ENCODE measurements around the gene OR5D18.
"Not testable (repeated sequence)": the region's sequence is repeated elsewhere in the genome, so short reads cannot be mapped to it uniquely, and the experiment has no call there.

OR5D18 gene

DNA sequence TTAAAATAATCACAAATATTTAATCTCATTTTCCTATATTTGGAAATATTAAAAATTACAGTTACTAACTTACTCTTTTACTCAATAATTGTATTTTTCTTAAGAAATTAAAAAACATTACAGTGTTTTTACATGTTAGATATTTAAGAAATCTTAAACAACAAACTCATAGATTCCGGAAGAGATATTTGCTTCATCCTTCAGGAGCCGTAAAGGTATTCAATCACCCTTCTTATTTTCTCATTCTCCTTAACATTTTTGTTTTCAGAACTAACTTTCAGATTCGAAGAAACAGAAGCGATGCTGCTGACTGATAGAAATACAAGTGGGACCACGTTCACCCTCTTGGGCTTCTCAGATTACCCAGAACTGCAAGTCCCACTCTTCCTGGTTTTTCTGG lies at the start of gene OR5D18:
Gene OR5D18, plus strand, starts transcription at position 301 of the 400 bp plus-strand sequence. Its CDS starts 0 bp downstream, at position 301.
- DNase-seq = no peak

DNA sequence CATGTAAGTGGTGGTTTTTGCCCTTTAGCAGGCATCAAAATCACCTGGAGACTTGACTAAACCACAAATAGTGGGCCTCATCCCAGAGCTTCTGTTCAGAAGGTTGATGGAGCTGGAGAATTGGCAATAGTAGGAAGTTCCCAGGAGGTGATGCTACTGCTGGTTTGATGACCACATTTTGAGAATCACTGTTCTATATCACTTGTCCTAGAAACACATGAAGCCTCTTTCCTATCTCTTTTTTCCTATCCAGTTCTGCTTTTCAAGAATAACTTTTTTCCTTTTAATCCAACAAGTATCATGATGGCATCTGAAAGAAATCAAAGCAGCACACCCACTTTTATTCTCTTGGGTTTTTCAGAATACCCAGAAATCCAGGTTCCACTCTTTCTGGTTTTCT lies 46.3 kb upstream of the OR5D18 start, which contains the start of gene OR5D13:
Gene OR5D13, plus strand, starts transcription at position 301 of the 400 bp plus-strand sequence. Its CDS starts 0 bp downstream, at position 301.
- DNase-seq = no peak

DNA sequence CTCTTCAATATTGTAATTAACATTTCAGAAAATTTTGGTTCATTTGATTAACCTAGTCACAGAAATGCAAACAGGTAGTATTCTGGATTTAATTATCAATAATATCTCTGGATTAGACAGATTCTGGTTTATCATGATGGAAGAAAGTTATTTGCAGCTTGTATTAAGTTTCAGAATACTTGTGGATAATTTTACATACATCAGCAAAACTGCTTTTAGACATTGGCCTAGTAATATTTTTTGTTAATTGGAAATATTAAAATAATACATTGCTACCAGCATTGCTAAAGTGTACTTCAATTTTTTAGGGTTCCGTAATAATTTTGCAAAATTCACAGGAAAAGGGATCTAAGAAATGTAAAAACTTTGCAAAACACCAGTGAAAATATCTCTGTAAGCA lies 27.8 kb upstream of the OR5D18 start:
- no peak for DNase-seq

DNA sequence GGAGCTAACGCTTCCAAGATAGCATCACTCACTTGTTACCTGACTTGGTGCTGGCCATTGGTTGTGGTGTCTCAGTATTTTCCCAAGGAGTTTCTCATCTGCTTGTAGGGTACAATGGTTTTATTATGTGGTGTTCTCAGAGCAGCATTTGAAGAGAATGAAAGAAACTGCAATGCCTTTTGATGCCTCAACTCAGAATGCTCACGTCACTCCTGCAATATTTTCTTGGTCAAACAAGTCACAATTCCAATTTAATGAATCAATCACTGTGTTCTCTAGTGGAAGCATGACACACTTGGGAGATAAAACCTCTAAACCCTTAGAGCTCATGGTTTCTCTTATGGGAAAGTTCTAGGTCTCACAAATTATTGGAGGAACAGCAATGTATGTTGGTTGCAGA lies 26.1 kb upstream of the OR5D18 start:
- DNase-seq = no peak

DNA sequence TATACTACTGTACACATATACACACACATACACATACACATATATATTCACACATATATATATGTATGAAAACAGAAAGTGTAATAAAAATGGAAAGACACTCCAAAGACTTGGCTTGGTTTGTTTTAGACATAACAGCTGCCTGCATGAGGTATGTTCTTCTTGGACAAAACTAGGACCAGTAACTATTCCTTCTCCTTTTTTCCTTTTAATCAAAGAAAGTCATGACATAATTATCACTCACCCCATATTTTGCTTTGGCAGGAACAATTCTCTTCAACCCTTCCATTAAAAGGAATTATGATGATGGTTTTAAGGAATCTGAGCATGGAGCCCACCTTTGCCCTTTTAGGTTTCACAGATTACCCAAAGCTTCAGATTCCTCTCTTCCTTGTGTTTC lies 24.2 kb upstream of the OR5D18 start, which contains the start of gene OR5D14:
Gene OR5D14, plus strand, starts transcription at position 301 of the 400 bp plus-strand sequence. Its CDS starts 0 bp downstream, at position 301.
- DNase-seq = no peak

DNA sequence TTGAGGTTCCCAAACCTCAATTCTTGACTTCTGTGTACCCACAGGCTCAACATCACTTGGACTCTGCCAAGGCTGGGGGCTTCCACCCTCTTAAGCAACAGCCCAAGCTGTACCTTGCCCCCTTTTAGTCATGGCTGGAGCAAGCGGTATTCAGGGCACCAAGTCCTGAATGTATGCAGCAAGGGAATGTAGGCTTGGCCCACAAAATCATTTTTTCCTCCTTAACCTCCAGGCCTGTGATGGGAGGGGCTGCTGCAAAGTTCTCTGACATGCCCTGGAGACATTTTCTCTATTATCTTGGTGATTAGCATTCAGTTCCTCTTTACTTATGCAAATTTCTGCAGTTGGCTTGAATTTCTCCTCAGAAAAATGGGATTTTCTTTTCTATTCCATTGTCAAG lies 13.2 kb upstream of the OR5D18 start:
- no peak for DNase-seq

DNA sequence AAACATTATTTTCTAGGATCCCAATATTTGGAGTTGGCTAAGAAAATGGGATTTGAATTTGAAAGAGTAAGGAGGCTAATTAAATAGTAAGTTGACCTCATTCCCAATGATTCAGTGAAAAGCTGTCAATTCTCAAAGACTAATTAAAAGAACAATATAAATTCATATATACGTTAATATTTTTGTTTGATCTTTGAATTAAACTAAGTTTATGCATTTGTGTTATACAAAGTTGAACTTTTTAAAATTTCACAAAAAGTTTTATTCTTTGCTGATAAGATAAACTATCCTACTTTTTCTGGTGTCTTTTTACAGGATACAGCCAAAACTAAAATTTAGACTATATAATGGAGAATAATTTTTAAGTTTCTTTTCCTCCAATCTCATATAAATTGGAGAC lies 8.4 kb upstream of the OR5D18 start, which contains the start of gene OR5L1:
Gene OR5L1, plus strand, starts transcription at position 301 of the 400 bp plus-strand sequence. CDS start 100 bp downstream, outside the sequence.
- no peak for DNase-seq

DNA sequence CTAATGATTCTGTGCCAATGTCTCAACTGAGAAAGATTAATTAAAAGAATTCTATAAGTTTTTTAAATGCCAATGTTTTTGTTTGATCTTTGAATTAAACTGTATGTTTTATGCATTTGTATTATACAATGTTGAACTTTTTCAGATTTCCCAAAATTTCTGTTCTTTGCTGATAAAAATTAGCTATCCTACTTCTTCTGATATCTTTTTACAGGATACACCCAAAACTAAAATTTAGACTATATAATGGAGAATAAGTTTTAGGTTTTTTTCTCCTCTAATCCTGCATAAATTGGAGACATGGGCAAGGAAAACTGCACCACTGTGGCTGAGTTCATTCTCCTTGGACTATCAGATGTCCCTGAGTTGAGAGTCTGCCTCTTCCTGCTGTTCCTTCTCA lies 7.5 kb downstream of the OR5D18 start, which contains the start of gene OR5L2:
Gene OR5L2, plus strand, starts transcription at position 301 of the 400 bp plus-strand sequence. Its CDS starts 0 bp downstream, at position 301.
- DNase-seq = no peak

DNA sequence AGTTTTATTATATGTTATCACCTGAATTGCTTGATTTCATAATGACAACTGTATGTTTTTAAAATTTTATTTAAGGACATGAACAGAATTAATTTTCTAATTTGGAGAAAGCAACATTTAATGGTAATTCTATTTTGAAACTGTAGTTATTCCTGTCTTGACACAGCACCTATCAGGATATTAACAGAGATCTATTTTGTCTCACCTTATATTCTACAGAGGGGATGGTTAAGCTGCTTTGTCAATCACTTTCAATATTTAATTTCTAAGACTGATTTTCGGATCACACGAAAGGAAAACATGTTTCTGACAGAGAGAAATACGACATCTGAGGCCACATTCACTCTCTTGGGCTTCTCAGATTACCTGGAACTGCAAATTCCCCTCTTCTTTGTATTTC lies 19.0 kb downstream of the OR5D18 start, which contains the start of gene OR5D16:
Gene OR5D16, plus strand, starts transcription at position 301 of the 400 bp plus-strand sequence. Its CDS starts 0 bp downstream, at position 301.
- DNase-seq = no peak

DNA sequence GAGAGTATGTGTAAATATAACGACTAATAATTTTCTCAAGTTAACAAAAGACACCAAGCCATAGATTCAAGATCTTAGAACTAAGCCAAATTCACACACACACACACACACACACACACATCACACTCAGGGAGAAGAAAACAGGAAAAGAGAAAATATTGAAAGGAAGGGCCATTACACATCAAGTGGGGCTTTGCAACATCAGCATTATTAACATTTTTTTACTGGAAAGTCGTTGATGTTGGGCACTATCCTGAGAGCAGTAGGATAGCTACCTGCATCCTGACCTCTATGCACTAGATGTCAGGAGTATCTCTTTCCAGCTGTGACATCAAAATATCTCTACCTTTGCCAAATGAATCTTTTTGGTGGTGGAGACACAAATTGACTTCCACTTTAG lies 28.0 kb downstream of the OR5D18 start:
- DNase-seq = no peak

DNA sequence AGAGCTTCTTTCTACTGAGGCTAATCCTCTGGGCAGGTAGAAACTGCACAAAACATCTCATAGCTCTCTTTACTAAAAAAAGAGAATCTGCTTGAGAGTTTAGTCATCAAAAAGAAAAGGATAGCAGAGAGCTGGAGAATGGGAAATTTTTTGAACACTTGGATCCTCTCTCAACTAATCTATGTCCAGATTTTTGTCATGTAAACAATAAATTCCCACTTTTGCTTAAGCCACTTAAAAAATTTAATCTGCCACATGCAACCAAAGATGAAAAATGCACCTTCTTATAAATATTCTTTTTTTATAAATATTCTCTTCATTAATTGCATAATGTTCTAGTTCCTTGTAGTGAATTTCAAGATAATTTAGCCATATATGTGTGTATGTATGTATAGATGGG lies 29.6 kb downstream of the OR5D18 start:
- DNase-seq = no peak

DNA sequence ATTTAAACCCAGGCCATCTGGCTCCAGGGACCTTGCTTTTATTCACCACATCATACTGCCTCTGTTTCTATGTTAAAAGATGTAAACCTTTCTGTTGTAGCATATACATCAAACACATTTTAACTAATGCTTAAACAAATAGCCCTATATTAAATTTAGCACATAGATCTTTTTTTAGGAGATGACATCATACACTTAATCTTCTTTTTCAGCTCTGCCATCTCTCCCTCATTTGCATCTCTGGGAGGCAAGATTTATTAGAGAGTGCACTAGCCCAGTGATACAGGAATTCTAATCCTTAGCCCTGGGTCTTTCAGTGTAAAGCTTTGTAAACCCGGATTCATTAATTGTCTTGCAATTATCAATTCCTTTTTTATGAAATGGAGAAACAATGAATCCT lies 32.7 kb downstream of the OR5D18 start:
- no peak for DNase-seq

DNA sequence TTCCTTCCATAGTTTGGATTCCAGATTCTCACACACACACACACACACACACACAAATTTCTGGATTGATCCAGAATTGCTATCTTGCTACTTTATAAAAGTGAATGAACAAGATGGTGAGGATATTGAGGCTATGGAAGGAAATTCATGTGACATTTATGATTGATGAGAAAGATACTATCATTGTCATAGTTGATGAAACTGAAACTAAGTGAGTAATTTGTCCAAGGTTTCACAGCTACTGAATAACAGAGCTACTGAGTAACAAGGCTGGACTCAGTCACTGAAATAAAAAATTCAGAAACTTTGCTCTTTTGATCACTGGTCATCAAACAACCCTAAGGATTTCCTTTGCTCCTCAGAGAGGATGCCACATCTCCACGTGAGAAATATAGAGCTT lies 35.3 kb downstream of the OR5D18 start:
- no peak for DNase-seq

DNA sequence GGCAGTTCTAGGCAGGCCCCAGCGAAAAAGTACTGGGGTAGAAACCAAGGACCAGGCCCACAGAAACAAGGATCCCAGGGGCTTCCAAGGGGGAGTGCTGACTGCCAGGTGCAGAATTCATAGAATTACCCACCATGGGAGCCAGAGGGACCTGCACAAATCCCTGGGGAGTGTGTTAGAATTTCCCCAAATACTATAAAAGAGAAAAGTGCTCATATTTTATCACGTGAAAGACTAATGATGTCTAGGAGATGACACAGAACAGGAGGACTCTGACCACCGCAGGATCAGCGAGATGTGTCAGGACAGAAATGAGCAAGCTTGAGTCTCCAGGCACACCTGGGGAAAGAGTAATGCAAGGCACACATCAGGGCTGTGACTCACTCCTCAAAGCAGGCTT lies 47.9 kb downstream of the OR5D18 start:
- DNase-seq = not testable (repeated sequence)

Measured in NCI-H146 (cell line).